Natural killer cell (primary cell): ENCODE results near the gene TLE1. TPM values are rescaled to one million over a fixed set of nuclear protein-coding genes. Genes with fewer than 3 reads are reported as not detected.
"Not testable (repeated sequence)": the region's sequence is repeated elsewhere in the genome, so short reads cannot be mapped to it uniquely, and the experiment has no call there.

Experiments used
- ATAC-seq, 3 donors: fragments of 150-1000 bp in 2 of 3; fragments of 200-7000 bp in 1 of 3; cut with Tn5 transposase; 1 replicate in 1 of 3; 2 replicates in 2 of 3; pipeline ENCODE4 v1.10.0; 2021; ENCODE audit warnings: mild to moderate bottlenecking in 2 of 3, moderate library complexity in 2 of 3
- DNase-seq, 2 donors: peaks; one replicate each; pipeline versions ENCODE4 v3.0.0 to v3.0.0-alpha.2; 2013 to 2021; ENCODE audit warnings: mixed read lengths in 1 of 2
- H3K27ac ChIP-seq: one replicate; pipeline ENCODE4 v1.5.1; 2013; ENCODE audit warnings: mild to moderate bottlenecking, low read length
- H3K27me3 ChIP-seq: one replicate; pipeline ENCODE4 v1.6.1; 2013; ENCODE audit warnings: low read length; ENCODE audit not compliant: control insufficient read depth, insufficient read depth
- H3K36me3 ChIP-seq: one replicate; pipeline ENCODE4 v1.6.1; 2013; ENCODE audit warnings: low read length; ENCODE audit not compliant: control insufficient read depth, insufficient read depth
- H3K4me1 ChIP-seq: one replicate; pipeline ENCODE4 v1.6.1; 2013; ENCODE audit warnings: low read length; ENCODE audit not compliant: control insufficient read depth, insufficient read depth
- H3K4me3 ChIP-seq: one replicate; pipeline ENCODE4 v1.5.1; 2013; ENCODE audit warnings: low read length
- H3K9me3 ChIP-seq: one replicate; pipeline ENCODE4 v1.6.1; 2013; ENCODE audit warnings: low read length; ENCODE audit not compliant: control insufficient read depth, insufficient read depth
- H3K27ac Mint-ChIP-seq, 2 donors: one replicate each; pipeline ENCODE4 v1.8.0; 2022; ENCODE audit warnings: mild to moderate bottlenecking in 2 of 2, mixed read lengths in 2 of 2, moderate library complexity in 1 of 2
- H3K27me3 Mint-ChIP-seq, 2 donors: one replicate each; pipeline ENCODE4 v1.8.0; 2022; ENCODE audit warnings: low read depth in 2 of 2, mixed read lengths in 2 of 2
- H3K36me3 Mint-ChIP-seq: one replicate; pipeline ENCODE4 v1.8.0; 2022; ENCODE audit warnings: mixed read lengths
- H3K4me1 Mint-ChIP-seq, 2 donors: one replicate each; pipeline ENCODE4 v1.8.0; 2022; ENCODE audit warnings: mixed read lengths in 2 of 2
- H3K4me3 Mint-ChIP-seq: one replicate; pipeline ENCODE4 v1.8.0; 2022; ENCODE audit warnings: mild to moderate bottlenecking, moderate library complexity, mixed read lengths
- H3K9me3 Mint-ChIP-seq, 2 donors: one replicate each; pipeline ENCODE4 v1.8.0; 2022; ENCODE audit warnings: mixed read lengths in 2 of 2
- CTCF ChIP-seq: fragments of 200-600 bp; IDR thresholded peaks from one replicate; pipeline ENCODE4 v1.8.0; 2022; ENCODE audit warnings: antibody characterized with exemption
- WGBS: methylation state at CpG from one replicate; pipeline ENCODE4 v1.1.7; 2013; ENCODE audit warnings: missing lambda C conversion rate; ENCODE audit not compliant: insufficient coverage; 5-methylcytosine and 5-hydroxymethylcytosine counted together
- intact Hi-C: fragments of 100-400 bp; cut with micrococcal nuclease; formaldehyde crosslinking; loops from one replicate; pipeline ENCODE4 v1.14.2; 2022
- total RNA-seq, 4 donors: library from RNA; stranded (reverse); fragments of 120-200 nt in 1 of 4; gene quantifications; one replicate each; pipeline versions ENCODE4 v1.2.3 to v1.2.4, GENCODE V29; 2013 to 2022

The TLE1 gene
- total RNA-seq, 3 donors from 2014 or later (not counting 1 experiment from before 2014, with no cell fraction given): 38.8 to 58.9 (median 44.5) TPM

DNA sequence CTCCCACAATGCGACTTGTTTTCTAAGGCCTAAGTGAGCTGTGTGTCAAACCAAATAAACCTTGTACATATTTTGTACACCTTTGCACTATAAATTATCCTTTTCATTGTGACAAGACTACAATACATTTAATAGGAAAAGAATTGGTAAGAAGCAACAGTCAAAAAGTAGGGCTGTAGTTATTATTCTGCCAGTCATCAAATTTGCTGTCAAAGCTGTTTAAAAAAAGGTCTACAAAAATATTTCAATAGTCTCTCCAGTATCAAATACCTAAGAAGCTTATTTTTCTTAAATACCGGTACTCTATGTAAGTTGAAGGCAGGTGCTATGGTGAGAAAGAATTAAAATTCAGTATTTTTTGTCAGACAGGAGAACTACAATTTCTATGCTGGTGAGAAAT, 40.5 kb downstream of the TLE1 start:
- intact Hi-C loops: no loop called here
- Histone ChIP-seq H3K27me3 (no peaks in the 10 kb centered on the region), H3K4me1 (no peaks in the 10 kb centered on the region), H3K27ac (no peak overlapping the region), H3K36me3 (peaks cover 11% of the 10 kb centered on the region), H3K4me3 (no peak overlapping the region), H3K9me3 (no peaks in the 10 kb centered on the region)
- 100% methylated on average over 1 of the region's 2 CpGs for WGBS
- Mint-ChIP-seq H3K4me3 (no peak overlapping the region), H3K9me3 (no peaks in the 10 kb centered on the region), H3K27me3 (no peaks in the 10 kb centered on the region), H3K27ac (peak overlapping the region in 1 of 2 donors; percentile 62), H3K36me3 (peaks cover 9% of the 10 kb centered on the region), H3K4me1 (peaks cover 27 to 38% of the 10 kb centered on the region in 2 donors)
- DNase-seq: no peak
- ATAC-seq: no peak
- no peak for TF ChIP-seq CTCF

DNA sequence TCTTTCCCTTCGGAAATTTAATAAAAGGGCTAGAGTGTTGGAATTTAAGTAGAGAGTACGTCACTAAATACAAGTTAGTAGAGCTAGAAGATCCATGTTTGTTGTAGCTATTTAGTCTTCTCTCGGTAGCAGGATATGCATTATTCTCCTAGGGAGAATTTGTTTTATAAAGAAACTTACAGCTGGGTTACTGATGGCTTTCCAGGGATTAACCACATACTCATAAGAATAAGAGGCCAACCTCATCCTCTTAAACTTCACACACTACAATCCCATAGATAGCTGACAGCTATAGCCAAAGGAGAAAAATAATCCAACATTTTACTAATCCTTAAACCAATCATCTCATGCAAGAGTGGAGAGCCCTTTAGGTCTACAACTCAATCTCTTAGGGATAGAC, 43.0 kb downstream of the TLE1 start:
- DNase-seq: no peak
- Mint-ChIP-seq H3K9me3 (no peaks in the 10 kb centered on the region), H3K4me3 (no peak overlapping the region), H3K4me1 (peaks cover 23 to 26% of the 10 kb centered on the region in 2 donors), H3K27ac (peak overlapping the region in 1 of 2 donors; percentile 24), H3K36me3 (peaks cover 9% of the 10 kb centered on the region), H3K27me3 (no peaks in the 10 kb centered on the region)
- H3K9me3 ChIP-seq: no peaks in the 10 kb centered on the region
- no peak overlapping the region for H3K27ac ChIP-seq
- H3K27me3 ChIP-seq: no peaks in the 10 kb centered on the region
- 88% methylated on average over 2 of the region's 3 CpGs for WGBS
- no peak overlapping the region for H3K4me3 ChIP-seq
- H3K36me3 ChIP-seq: peaks cover 6% of the 10 kb centered on the region
- no peaks in the 10 kb centered on the region for H3K4me1 ChIP-seq
- no peak for ATAC-seq
- TF ChIP-seq CTCF: no peak
- intact Hi-C loops: no loop called here

DNA sequence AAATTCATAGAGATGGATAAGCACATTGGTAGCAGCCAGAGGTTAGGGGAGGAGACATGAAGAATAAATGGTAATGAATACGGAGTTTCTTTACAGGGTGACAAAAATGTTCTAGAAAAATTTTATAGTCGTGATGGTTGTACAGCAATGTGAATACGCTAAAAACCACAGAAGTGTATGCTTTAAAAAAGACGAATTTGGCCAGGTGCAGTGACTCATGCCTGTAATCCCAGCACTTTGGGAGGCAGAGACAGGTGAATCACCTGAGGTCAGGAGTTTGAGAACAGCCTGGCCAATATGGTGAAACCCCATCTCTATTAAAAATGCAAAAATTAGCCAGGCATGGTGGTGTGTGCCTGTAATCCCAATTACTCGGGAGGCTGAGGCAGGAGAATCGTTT, 44.8 kb downstream of the TLE1 start:
- ATAC-seq, H3K27me3 Mint-ChIP-seq, H3K27ac ChIP-seq: not testable (repeated sequence)

GRCh38 chr9:81637276-81637675, 52.1 kb downstream of the TLE1 start:
- Mint-ChIP-seq H3K4me3 (no peak overlapping the region), H3K27ac (peak overlapping the region; percentile 36 to 73), H3K27me3 (no peaks in the 10 kb centered on the region), H3K36me3 (no peaks in the 10 kb centered on the region), H3K9me3 (no peaks in the 10 kb centered on the region), H3K4me1 (peaks cover 23 to 28% of the 10 kb centered on the region in 2 donors)
- peaks cover 17% of the 10 kb centered on the region for H3K4me1 ChIP-seq
- WGBS: 75% methylated on average over 1 of the region's 1 CpG
- H3K27ac ChIP-seq: no peak overlapping the region
- ATAC-seq (peak; percentile 53 to 80 (median 71)), DNase-seq (no peak)
- TF ChIP-seq CTCF: no peak
- intact Hi-C loops: no loop called here
- peaks cover 12% of the 10 kb centered on the region for H3K36me3 ChIP-seq
- no peak overlapping the region for H3K4me3 ChIP-seq
- H3K27me3 ChIP-seq: no peaks in the 10 kb centered on the region
- H3K9me3 ChIP-seq: no peaks in the 10 kb centered on the region

More for the DNA sequence above, 44.8 kb downstream of the TLE1 start:
- H3K27me3 ChIP-seq, intact Hi-C loops, H3K4me3 Mint-ChIP-seq, H3K36me3 Mint-ChIP-seq, DNase-seq, H3K36me3 ChIP-seq, H3K4me1 ChIP-seq, H3K9me3 ChIP-seq, H3K27ac Mint-ChIP-seq, H3K9me3 Mint-ChIP-seq, H3K4me3 ChIP-seq: not testable (repeated sequence)
- 81% methylated on average over 6 of the region's 6 CpGs for WGBS
- peaks cover 20 to 25% of the 10 kb centered on the region in 2 donors for H3K4me1 Mint-ChIP-seq
